ENCODE results near the gene ATP9B. TPM values are rescaled to one million over a fixed set of nuclear protein-coding genes. Genes with fewer than 3 reads are reported as not detected.
"Not testable (repeated sequence)": the region's sequence is repeated elsewhere in the genome, so short reads cannot be mapped to it uniquely, and the experiment has no call there.

ATP9B gene
- total RNA-seq, 1 donor: 35.4 TPM

DNA sequence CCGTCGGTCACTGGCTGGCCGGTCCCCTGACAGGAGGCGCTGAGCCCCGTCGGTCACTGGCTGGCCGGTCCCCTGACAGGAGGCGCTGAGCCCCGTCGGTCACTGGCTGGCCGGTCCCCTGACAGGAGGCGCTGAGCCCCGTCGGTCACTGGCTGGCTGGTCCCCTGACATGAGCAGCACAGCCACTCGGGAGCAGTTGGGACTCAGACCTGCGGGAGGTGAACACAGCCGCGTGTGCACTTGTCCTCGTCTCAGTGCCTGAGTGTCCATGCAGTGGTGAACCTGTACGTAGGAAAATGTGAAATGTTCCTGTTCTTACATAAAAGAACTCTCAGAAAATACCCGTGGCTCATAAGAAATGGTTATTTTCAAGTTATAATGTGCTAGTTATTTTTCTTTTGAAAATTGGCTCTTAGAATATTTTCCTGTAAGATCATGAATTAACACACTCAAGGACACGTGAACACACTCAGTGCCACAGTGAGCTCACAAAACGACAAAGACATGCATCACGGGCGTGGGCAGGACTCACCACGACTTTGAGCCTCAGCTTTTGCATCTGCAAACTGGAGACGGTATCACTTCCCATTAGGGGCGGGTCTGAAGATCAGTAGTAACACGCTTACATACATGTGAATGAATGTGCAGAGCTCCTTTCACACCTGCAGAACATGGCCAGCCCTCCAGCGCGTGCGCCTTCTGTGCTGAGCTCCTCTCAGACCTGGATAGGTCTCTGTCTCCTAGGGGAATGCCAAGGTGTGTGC is 305.4 kb downstream of the ATP9B start:
- TF ChIP-seq, protein P1, sequence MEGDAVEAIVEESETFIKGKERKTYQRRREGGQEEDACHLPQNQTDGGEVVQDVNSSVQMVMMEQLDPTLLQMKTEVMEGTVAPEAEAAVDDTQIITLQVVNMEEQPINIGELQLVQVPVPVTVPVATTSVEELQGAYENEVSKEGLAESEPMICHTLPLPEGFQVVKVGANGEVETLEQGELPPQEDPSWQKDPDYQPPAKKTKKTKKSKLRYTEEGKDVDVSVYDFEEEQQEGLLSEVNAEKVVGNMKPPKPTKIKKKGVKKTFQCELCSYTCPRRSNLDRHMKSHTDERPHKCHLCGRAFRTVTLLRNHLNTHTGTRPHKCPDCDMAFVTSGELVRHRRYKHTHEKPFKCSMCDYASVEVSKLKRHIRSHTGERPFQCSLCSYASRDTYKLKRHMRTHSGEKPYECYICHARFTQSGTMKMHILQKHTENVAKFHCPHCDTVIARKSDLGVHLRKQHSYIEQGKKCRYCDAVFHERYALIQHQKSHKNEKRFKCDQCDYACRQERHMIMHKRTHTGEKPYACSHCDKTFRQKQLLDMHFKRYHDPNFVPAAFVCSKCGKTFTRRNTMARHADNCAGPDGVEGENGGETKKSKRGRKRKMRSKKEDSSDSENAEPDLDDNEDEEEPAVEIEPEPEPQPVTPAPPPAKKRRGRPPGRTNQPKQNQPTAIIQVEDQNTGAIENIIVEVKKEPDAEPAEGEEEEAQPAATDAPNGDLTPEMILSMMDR (IDR thresholded peaks at IDR 0.05; ENCODE audit: insufficient read depth, low read depth, low read length): no peak
- H3K4me3 ChIP-seq (ENCODE audit: low read depth, low read length): no peak overlapping the region
- no peak for DNase-seq (ENCODE audit: low read depth)

DNA sequence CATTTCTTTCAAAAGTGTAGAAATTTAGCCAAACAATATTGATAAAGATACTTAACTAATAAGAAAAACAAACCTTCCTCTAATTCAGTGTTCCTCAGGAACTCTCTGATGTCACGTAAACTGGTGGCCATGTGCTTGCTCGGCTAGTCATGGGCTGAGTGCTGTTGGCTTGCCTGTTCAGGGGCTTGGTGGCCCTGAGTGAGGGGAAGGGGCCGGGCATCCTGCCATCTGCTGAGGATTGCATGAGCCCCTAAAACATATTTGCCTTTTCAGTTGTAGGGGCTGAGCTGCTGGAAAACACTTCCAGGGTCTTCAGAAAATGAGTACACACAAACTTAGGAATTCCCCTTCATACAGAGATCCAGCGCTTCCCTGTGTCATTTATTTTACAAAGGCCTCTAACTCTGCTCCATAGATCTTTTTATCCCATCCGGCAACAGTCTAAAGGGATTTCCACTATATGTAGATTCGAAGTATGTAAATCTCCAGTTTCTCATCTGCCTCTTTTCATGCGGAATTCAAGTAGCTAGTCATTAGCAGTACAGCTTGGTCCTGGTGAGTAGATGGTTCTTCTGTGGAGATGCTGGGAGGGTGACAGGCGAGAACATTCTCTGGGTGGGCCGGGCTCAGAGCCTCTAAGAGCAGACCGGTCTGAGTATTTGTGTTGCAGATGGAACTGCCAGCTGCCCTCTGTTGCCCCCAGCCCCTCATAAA is 306.4 kb downstream of the ATP9B start:
- H3K4me3 ChIP-seq (ENCODE audit: low read depth, low read length): no peak overlapping the region
- TF ChIP-seq, protein P1 (IDR thresholded peaks at IDR 0.05; ENCODE audit: insufficient read depth, low read depth, low read length): no peak
- DNase-seq (ENCODE audit: low read depth): no peak

DNA sequence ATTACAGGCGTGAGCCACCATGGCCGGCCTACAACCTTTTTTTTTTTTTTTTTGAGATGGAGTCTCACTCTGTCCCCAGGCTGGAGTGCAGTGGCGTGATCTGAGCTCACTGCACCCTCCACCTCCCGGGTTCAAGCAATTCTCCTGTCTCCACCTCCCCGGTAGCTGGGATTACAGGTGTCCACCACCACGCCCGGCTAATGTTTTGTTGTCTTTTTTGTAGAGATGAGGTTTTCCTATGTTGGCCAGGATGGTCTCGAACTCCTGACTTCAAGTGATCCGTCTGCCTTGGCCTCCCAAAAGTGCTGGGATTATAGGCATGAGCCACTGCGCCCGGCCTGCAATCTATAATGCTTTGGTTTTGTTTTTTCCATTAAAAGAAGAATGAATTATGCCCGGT is 307.5 kb downstream of the ATP9B start:
- not testable (repeated sequence) for DNase-seq (ENCODE audit: low read depth); H3K4me3 ChIP-seq (ENCODE audit: low read depth, low read length)

DNA sequence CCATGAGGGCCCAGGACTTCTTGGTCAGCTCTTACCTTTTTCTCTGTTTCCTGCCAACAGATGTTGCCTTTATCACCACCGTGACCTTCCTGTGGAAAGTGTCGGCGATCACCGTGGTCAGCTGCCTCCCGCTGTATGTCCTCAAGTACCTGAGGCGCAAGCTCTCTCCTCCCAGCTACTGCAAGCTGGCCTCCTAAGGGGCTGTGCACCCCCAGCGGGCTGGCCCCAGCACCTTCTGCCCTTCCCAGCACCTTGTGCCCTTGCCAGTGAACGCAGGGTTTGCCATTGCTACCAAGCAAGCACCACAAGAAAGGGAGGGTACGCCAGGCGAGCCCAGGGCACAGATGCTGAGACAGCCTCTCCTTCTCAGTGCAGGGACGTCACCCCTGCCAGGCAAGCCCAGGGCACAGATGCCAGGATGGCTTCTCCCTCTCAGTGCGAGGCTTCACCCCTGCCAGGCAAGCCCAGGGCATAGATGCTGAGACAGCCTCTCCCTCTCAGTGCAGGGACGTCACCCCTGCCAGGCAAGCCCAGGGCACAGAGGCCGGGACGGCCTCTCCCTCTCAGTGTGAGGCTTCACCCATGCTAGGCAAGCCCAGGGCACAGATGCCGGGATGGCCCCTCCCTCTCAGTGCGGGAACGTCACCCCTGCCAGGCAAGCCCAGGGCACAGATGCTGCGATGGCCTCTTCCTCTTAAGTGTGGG is 308.1 kb downstream of the ATP9B start:
- TF ChIP-seq, protein P1 (IDR thresholded peaks at IDR 0.05; ENCODE audit: insufficient read depth, low read depth, low read length): no peak
- DNase-seq (ENCODE audit: low read depth): no peak
- H3K4me3 ChIP-seq (ENCODE audit: low read depth, low read length): no peak overlapping the region

DNA sequence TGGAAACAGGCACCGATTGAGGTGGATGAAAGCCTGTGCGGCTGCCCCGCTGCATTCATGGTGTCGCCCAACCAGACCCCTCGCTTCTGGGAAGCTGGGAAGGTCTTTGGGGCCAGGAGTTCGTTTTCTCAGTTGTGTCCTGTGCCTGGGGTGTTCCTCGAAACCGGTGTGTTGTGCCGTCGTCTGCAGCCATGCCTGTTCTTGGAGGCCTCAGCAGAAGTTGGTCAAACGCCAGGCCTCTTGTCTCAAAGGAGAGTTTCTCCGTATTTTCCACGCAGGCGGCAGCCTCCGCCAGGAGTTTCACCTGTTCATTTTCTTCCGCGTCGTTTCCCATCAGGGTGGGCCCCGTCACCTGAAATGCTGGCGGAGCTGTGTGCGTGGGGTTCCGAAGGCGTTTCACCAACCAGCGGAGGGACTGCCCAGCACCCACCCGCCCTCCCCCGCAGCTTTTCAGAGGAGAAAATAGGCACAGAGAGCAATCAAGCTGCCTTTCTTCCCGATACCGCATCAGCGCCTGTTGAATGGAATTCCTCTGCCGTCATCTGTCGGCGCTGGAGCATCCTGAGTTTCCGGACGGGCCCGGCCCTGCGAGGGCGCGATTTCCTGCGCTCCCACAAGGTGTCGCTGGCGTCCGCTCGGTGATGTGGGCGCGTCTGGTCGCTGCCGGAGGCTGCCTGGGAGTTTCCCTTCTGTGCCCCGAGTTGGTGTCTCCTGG is 309.5 kb downstream of the ATP9B start:
- TF ChIP-seq, protein P1 (IDR thresholded peaks at IDR 0.05; ENCODE audit: insufficient read depth, low read depth, low read length): peak; percentile 90
- DNase-seq (ENCODE audit: low read depth): peak; percentile 70
- no peak overlapping the region for H3K4me3 ChIP-seq (ENCODE audit: low read depth, low read length)

DNA sequence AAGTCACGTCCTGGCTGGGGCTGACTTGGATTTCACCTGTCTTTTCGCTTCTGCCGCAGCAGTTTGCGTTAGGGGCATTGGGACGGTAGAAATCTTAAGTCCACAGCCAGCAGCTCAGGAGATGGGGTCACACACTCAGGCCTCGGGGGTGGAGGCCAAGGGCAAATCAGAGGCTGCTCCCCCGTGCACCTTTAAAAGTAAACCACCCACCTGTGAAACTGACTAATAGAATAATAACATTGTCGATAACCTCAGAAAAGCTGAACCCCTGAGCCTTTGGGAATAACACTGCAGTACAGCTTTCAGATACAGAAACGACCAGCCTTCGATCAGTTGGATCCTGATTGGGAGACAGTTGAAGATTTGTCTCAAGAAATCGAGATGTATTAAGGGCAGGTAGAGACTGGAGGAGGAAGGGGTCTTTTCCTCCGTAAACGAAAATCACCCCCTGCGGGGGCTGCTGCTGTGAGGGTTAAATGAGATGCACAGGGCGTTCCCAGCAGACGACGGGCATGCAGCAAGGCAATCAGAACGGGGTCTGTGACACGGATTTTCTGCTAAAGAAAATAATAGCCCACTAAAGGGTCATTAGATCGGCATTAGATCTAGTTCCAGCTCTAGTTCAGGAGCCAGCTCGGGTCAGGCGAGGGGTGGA is 310.2 kb downstream of the ATP9B start:
- TF ChIP-seq, protein P1 (IDR thresholded peaks at IDR 0.05; ENCODE audit: insufficient read depth, low read depth, low read length): no peak
- no peak for DNase-seq (ENCODE audit: low read depth)
- H3K4me3 ChIP-seq (ENCODE audit: low read depth, low read length): no peak overlapping the region

All from fibroblast of villous mesenchyme (primary cell).